ENCODE measurements around the gene INHBB.

Gene INHBB

GRCh38 chr2:120343433-120344105 lies 2.4 kb upstream of the INHBB start:
- DNase-seq = peak; percentile 84

GRCh38 chr2:120344214-120344975 lies 1.5 kb upstream of the INHBB start:
- DNase-seq = peak; percentile 53

- peak; percentile 39 for DNase-seq
Observed at GRCh38 chr2:120344976-120345581, 857 bp upstream of the INHBB start.

- DNase-seq = no peak
Observed at GRCh38 chr2:120345608-120346007, 328 bp upstream of the INHBB start.

- peak; percentile 25 for DNase-seq
Observed at GRCh38 chr2:120346667-120347358, 877 bp downstream of the INHBB start.

- DNase-seq = peak; percentile 31
Observed at GRCh38 chr2:120347396-120348060, 1.6 kb downstream of the INHBB start.

- DNase-seq = peak; percentile 17
Observed at GRCh38 chr2:120348134-120348736, 2.3 kb downstream of the INHBB start.

- no peak for DNase-seq
Observed at GRCh38 chr2:120348737-120349439, 3.0 kb downstream of the INHBB start.

GRCh38 chr2:120349440-120349921 lies 3.5 kb downstream of the INHBB start:
- DNase-seq = no peak

- no peak for DNase-seq
Observed at GRCh38 chr2:120350080-120350479, 4.1 kb downstream of the INHBB start.

- DNase-seq = no peak
Observed at GRCh38 chr2:120350801-120351320, 4.9 kb downstream of the INHBB start.

- no peak for DNase-seq
Observed at GRCh38 chr2:120352696-120353590, 7.0 kb downstream of the INHBB start.

GRCh38 chr2:120353591-120353898 lies 7.6 kb downstream of the INHBB start:
- DNase-seq = no peak

GRCh38 chr2:120353931-120354330 lies 8.0 kb downstream of the INHBB start:
- no peak for DNase-seq

- DNase-seq = no peak
Observed at GRCh38 chr2:120354467-120354866, 8.5 kb downstream of the INHBB start.

- DNase-seq = no peak
Observed at GRCh38 chr2:120354935-120355779, 9.2 kb downstream of the INHBB start.

GRCh38 chr2:120355780-120356266 lies 9.9 kb downstream of the INHBB start:
- DNase-seq = no peak

- no peak for DNase-seq
Observed at GRCh38 chr2:120357768-120358167, 11.8 kb downstream of the INHBB start.
